ENCODE data around the gene PPP1R12B. TPM values are rescaled to one million over a fixed set of nuclear protein-coding genes. Genes with fewer than 3 reads are reported as not detected.

Gene PPP1R12B
- total RNA-seq, 1 experiment from 2014 or later = 33.3 TPM

DNA sequence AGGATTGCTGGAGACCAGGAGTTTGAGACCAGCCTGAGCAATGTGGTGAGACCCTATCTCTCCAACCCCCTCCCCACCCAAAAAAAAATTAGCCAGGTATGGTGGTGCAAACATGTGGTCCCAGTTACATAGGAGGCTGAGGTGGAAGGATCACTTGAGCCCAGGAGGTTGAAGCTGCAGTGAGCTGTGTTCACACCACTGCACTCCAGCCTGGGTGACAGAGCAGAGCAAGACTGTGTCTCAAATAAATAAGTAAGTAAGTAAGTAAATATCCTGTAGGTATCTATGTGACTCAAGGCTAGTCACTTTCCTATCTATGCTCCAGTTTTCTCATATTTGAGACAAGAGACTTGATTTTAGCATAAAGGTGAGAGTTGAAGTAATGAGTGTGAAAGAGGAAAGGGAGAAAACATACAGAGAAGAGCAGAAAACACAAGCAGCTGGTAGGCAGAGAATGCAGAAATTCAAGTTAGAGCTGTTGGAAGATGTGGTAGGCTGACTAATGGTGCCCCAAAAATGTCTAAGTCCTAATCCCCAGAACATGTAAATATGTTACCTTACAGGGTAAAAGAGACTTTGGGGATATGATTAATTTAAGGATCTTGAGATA, 7.5 kb downstream of the PPP1R12B start:
- Histone ChIP-seq H3K79me2 (ENCODE audit: low read depth) (peaks cover 91% of the 10 kb centered on the region), H3K27me3 (ENCODE audit: insufficient read depth, low read depth) (no peaks in the 10 kb centered on the region), H3K4me2 (peak overlapping the region; percentile 52), H2AFZ (no peak overlapping the region), H3K9me2 (ENCODE audit: insufficient read depth) (no peaks in the 10 kb centered on the region), H3K4me1 (replicated peaks; ENCODE audit: insufficient read depth) (peaks cover 60% of the 10 kb centered on the region), H3K27ac (peak overlapping the region; percentile 83), H3K9me3 (ENCODE audit: insufficient read depth, low read depth) (0 out of 2 replicates have a peak, but pooled peaks cover 3% of the 10 kb centered on the region), H4K20me1 (ENCODE audit: insufficient read depth) (no peaks in the 10 kb centered on the region), H3K4me3 (no peak overlapping the region), H3F3A (ENCODE audit: insufficient read depth, low read depth) (peaks cover 31% of the 10 kb centered on the region), H3K36me3 (ENCODE audit: low read depth) (no peaks in the 10 kb centered on the region)
- TF ChIP-seq, protein P1, sequence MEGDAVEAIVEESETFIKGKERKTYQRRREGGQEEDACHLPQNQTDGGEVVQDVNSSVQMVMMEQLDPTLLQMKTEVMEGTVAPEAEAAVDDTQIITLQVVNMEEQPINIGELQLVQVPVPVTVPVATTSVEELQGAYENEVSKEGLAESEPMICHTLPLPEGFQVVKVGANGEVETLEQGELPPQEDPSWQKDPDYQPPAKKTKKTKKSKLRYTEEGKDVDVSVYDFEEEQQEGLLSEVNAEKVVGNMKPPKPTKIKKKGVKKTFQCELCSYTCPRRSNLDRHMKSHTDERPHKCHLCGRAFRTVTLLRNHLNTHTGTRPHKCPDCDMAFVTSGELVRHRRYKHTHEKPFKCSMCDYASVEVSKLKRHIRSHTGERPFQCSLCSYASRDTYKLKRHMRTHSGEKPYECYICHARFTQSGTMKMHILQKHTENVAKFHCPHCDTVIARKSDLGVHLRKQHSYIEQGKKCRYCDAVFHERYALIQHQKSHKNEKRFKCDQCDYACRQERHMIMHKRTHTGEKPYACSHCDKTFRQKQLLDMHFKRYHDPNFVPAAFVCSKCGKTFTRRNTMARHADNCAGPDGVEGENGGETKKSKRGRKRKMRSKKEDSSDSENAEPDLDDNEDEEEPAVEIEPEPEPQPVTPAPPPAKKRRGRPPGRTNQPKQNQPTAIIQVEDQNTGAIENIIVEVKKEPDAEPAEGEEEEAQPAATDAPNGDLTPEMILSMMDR (conservative IDR thresholded peaks at IDR 0.05) = no peak
- no peak for TF ChIP-seq EZH2 (IDR thresholded peaks at IDR 0.05; ENCODE audit: low read depth)
- DNase-seq = peak; percentile 21 to 95
- CTCF ChIA-PET = interaction anchor here (0.5 kb wide), 1 partner anchor 146 kb away, joined by 3 read pairs; no protein-coding TSS in a partner anchor
- intact Hi-C loops (cut with micrococcal nuclease; ENCODE audit: unreplicated experiment) = no loop called here
- POLR2A ChIA-PET (ENCODE audit: unreplicated experiment) = interaction anchor here (0.7 kb wide), 1 partner anchor 8 kb away, joined by 3 read pairs; no protein-coding TSS in a partner anchor
- BruUV-seq (replicated peaks) = no TSS peak

DNA sequence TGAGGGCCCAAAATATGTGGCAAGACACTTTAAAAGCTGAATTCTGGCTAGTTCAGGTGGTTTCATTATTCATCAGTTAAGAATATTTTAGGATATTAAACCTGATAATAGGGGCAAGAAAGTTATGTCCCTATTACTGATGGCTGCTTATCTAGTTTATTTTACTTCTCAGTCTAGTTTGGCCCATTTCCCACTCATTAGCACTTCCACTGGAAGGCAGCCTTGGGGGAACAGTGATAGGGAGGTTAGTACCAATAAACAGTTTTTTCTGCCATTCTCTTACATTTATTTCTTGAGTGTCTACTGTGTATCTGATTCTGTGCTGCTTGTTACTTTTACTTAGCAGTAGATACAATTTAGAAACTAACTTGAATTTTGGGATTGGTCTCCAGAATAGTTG, 9.0 kb downstream of the PPP1R12B start:
- Histone ChIP-seq H3K9me3 (ENCODE audit: insufficient read depth, low read depth) (0 out of 2 replicates have a peak, but pooled peaks cover 3% of the 10 kb centered on the region), H3K36me3 (ENCODE audit: low read depth) (no peaks in the 10 kb centered on the region), H4K20me1 (ENCODE audit: insufficient read depth) (no peaks in the 10 kb centered on the region), H3K79me2 (ENCODE audit: low read depth) (peaks cover 90% of the 10 kb centered on the region), H3K4me1 (replicated peaks; ENCODE audit: insufficient read depth) (peaks cover 46% of the 10 kb centered on the region), H3K4me3 (no peak overlapping the region), H3K27ac (peak overlapping the region; percentile 83; the same call in 1 of the 2 replicates), H3K27me3 (ENCODE audit: insufficient read depth, low read depth) (no peaks in the 10 kb centered on the region), H2AFZ (no peak overlapping the region), H3K9me2 (ENCODE audit: insufficient read depth) (no peaks in the 10 kb centered on the region), H3K4me2 (no peak overlapping the region), H3F3A (ENCODE audit: insufficient read depth, low read depth) (peaks cover 38% of the 10 kb centered on the region)
- TF ChIP-seq, protein P1 (conservative IDR thresholded peaks at IDR 0.05) = no peak
- TF ChIP-seq EZH2 (IDR thresholded peaks at IDR 0.05; ENCODE audit: low read depth) = no peak
- ChIA-PET POLR2A (ENCODE audit: unreplicated experiment) (no interaction called here), CTCF (no interaction called here)
- intact Hi-C loops (cut with micrococcal nuclease; ENCODE audit: unreplicated experiment) = no loop called here
- no peak for DNase-seq
- no TSS peak for BruUV-seq (replicated peaks)

DNA sequence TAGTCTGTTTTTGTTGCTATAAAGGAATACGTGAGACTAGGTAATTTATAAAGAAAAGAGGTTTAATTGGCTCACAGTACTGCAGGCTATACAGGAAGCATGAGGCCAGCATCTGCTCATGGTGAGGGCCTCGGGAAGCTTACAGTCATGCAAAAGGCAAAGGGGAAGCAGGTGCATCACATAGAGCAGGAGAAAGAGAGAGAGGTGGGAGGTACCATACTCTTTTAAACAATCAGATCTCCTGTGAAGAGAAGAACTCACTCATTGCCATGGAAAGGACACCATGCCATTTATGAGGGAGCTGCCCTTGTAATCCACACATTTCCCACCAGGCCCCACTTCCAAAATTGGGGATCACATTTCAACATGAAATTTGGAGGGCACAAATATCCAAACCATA, 12.7 kb downstream of the PPP1R12B start:
- H3K79me2 ChIP-seq (ENCODE audit: low read depth) = peaks cover 81% of the 10 kb centered on the region
- H4K20me1 ChIP-seq (ENCODE audit: insufficient read depth) = 0 out of 2 replicates have a peak, but pooled peaks cover 8% of the 10 kb centered on the region
- no peaks in the 10 kb centered on the region for H3K27me3 ChIP-seq (ENCODE audit: insufficient read depth, low read depth)
- no peak for DNase-seq
- 0 out of 2 replicates have a peak, but pooled peaks cover 3% of the 10 kb centered on the region for H3K9me3 ChIP-seq (ENCODE audit: insufficient read depth, low read depth)
- no peak overlapping the region for H3K4me2 ChIP-seq
- H3F3A ChIP-seq (ENCODE audit: insufficient read depth, low read depth) = peaks cover 27% of the 10 kb centered on the region
- TF ChIP-seq, protein P1 (conservative IDR thresholded peaks at IDR 0.05) = no peak
- H3K9me2 ChIP-seq (ENCODE audit: insufficient read depth) = no peaks in the 10 kb centered on the region
- no peak overlapping the region for H3K4me3 ChIP-seq
- no peaks in the 10 kb centered on the region for H3K36me3 ChIP-seq (ENCODE audit: low read depth)
- ChIA-PET POLR2A (ENCODE audit: unreplicated experiment) (no interaction called here), CTCF (no interaction called here)
- peaks cover 14% of the 10 kb centered on the region for H3K4me1 ChIP-seq (replicated peaks; ENCODE audit: insufficient read depth)
- intact Hi-C loops (cut with micrococcal nuclease; ENCODE audit: unreplicated experiment) = no loop called here
- H3K27ac ChIP-seq = no peak overlapping the region
- H2AFZ ChIP-seq = no peak overlapping the region
- BruUV-seq (replicated peaks) = no TSS peak
